ENCODE data around the gene NELL2. TPM values are rescaled to one million over a fixed set of nuclear protein-coding genes. Genes with fewer than 3 reads are reported as not detected.

The NELL2 gene
- total RNA-seq, 1 experiment from 2014 or later: 1.1 TPM

- no peaks in the 10 kb centered on the region for H3K4me1 ChIP-seq (ENCODE audit: control insufficient read depth in 1 of 2, insufficient read depth in 2 of 2, low read length in 2 of 2)
- H2AFZ ChIP-seq (ENCODE audit: low read depth, low read length, poor library complexity, severe bottlenecking): no peak overlapping the region
- H4K20me1 ChIP-seq (ENCODE audit: insufficient read depth): no peaks in the 10 kb centered on the region
- H3K9ac ChIP-seq (ENCODE audit: low read length): no peak overlapping the region
- H3K9me3 ChIP-seq (ENCODE audit: control insufficient read depth in 1 of 2, insufficient read depth in 1 of 2, low read depth in 1 of 2, low read length in 2 of 2): no peaks in the 10 kb centered on the region
- no peaks in the 10 kb centered on the region for H3K79me2 ChIP-seq (ENCODE audit: insufficient read depth, low read length)
- no peak overlapping the region for H3K4me2 ChIP-seq (ENCODE audit: low read length)
- H3K27me3 ChIP-seq (ENCODE audit: insufficient read depth, low read length): no peaks in the 10 kb centered on the region
- ChIA-PET RAD21 (ENCODE audit: low non-redundant PET in 1 of 2, low total read pairs in 2 of 2, uncharacterized antibody in 2 of 2, unreplicated experiment in 2 of 2) (no interaction called here), POLR2A (no interaction called here), CTCF (no interaction called here)
- no peaks in the 10 kb centered on the region for H3K36me3 ChIP-seq (ENCODE audit: control insufficient read depth in 1 of 2, insufficient read depth in 2 of 2, low read length in 2 of 2)
- ATAC-seq (no peak), DNase-seq (ENCODE audit: low read depth, low spot score) (no peak)
- intact Hi-C loops (cut with micrococcal nuclease): no loop called here
- H3K9me2 ChIP-seq (ENCODE audit: insufficient read depth): no peaks in the 10 kb centered on the region
- TF ChIP-seq TCF7L2 (IDR thresholded peaks at IDR 0.05; ENCODE audit: borderline replicate concordance, extremely low read depth, insufficient read depth, insufficient read length): no peak
- TF ChIP-seq POLR2AphosphoS5 (IDR thresholded peaks at IDR 0.05; ENCODE audit: low read depth, low read length): no peak
- no peak for TF ChIP-seq ZNF274 (IDR thresholded peaks at IDR 0.05; ENCODE audit: low read depth, low read length)
- TF ChIP-seq SIN3A (IDR thresholded peaks at IDR 0.05; ENCODE audit: low read depth): no peak
- no peak for TF ChIP-seq YY1 (IDR thresholded peaks at IDR 0.05; ENCODE audit: extremely low read depth, insufficient replicate concordance, low read depth, low read length)
- TF ChIP-seq CTCF (IDR thresholded peaks at IDR 0.05 in 2 of 3, conservative IDR thresholded peaks at IDR 0.05 in 1 of 3; ENCODE audit: borderline replicate concordance in 1 of 3, insufficient read depth in 1 of 3, low read depth in 2 of 3, low read length in 2 of 3): no peak
- no peak for TF ChIP-seq EGR1 (IDR thresholded peaks at IDR 0.05; ENCODE audit: low read depth)
- no peak for TF ChIP-seq CEBPB (IDR thresholded peaks at IDR 0.05; ENCODE audit: low read depth)
- no peak for TF ChIP-seq EZH2phosphoT487 (IDR thresholded peaks at IDR 0.05; ENCODE audit: borderline replicate concordance)
- no peak for TF ChIP-seq ZFX (IDR thresholded peaks at IDR 0.05)
- TF ChIP-seq SP1 (IDR thresholded peaks at IDR 0.05; ENCODE audit: low read depth): no peak
- no peak overlapping the region for H3K27ac ChIP-seq (ENCODE audit: low read depth, low read length)
- no TSS peak for BruUV-seq (replicated peaks)
- no peak overlapping the region for H3K4me3 ChIP-seq (replicated peaks in 1 of 2; ENCODE audit: low read depth in 1 of 2, low read length in 2 of 2)
Observed at GRCh38 chr12:44716711-44717110, 159.4 kb downstream of the NELL2 start.

Measured in HCT116 (cell line).